Measurements from ENCODE around the gene ARHGEF33.

DNA sequence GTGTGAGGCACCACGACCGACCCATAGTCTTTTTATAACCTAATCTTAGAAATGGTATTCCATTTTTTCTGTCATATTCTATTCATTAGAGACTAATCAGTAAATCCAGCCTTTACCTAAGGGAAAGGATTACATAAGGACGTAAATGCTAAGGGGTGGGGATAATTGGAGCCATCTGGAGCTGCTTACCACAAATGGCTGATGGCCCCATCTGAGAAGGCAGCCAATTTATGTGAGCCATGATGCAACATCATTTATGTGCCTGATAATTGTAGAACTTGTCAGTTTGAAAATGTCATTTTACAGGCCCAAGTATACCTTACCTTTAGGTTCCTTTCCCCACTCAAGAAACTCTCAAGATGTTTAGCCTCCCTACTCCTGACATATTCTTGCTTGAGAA lies 44.0 kb downstream of the ARHGEF33 start:
- no peak for TF ChIP-seq EGR1 (IDR thresholded peaks at IDR 0.05)
- no peak for TF ChIP-seq RAD21 (IDR thresholded peaks at IDR 0.05; ENCODE audit: low read depth)

Data from Ishikawa (cell line).